Fibroblast of upper back skin (primary cell): ENCODE measurements around the gene ZNF70.

Source experiments
- DNase-seq: peaks from one replicate; pipeline ENCODE4 v3.0.0-alpha.2; 2013

ZNF70 gene

GRCh38 chr22:23750714-23751440 lies at the start of gene ZNF70:
Gene ZNF70, minus strand, starts transcription at chr22:23751112. Its CDS starts 5,972 bp downstream, at chr22:23745140.
- DNase-seq: peak; percentile 76

DNA sequence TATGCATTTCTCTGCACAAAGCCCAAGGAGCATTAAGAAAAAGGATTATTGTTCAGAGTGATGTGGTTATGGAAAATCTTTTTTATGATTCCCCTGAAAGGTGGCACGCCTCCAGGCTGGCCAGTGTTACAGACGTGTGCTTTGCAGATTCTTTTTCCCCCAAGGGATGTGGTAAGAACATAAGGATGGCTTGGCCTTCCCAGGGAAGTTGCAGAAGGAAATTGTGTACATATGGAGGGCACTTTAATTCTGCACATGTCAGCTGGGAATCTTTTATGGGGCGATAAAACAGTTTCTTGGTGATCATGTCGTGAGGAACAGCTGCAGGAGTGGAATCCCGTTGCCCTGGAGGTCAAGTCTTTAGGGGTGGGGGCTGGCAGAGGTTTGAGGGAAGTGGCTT lies 45.5 kb upstream of the ZNF70 start:
- peak; percentile 83 for DNase-seq

DNA sequence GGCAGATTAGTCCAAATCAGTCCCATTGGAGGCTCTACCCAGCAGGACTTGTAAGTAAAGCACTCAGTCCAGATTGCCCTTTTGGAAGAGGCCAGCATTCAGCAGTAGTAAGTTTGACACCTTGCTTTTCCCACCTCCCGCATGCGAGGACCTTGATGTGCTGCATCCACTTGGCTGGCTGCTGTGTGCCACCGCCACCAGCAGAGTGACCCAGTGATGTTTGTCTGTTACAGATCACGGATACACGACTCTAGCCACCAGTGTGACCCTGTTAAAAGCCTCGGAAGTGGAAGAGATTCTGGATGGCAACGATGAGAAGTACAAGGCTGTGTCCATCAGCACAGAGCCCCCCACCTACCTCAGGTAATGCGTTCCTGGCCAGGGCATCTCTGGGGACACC lies 42.4 kb upstream of the ZNF70 start:
- DNase-seq: no peak

GRCh38 chr22:23791738-23792645 lies 41.1 kb upstream of the ZNF70 start:
- DNase-seq: no peak

GRCh38 chr22:23790819-23791737 lies 40.2 kb upstream of the ZNF70 start:
- peak; percentile 67 for DNase-seq

DNA sequence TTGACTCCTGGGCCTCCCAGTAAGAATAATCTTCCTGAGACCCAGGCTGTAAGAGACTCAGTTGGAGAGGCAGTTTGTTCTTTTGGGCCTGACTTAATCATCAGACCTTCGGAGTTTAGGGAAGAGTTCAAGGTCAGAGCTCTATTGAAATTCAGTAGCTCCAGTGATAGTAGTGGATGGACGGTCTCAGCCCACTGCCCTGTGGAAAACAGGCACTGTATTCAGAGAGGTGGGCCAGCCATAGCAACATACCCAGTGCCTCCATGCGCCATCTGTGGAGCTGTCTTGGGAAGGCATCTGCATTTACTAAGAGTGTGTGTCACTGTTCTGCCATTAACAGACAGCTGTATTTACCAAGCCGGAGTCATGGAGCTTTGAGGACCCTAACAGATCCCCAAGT lies 38.7 kb upstream of the ZNF70 start:
- no peak for DNase-seq

DNA sequence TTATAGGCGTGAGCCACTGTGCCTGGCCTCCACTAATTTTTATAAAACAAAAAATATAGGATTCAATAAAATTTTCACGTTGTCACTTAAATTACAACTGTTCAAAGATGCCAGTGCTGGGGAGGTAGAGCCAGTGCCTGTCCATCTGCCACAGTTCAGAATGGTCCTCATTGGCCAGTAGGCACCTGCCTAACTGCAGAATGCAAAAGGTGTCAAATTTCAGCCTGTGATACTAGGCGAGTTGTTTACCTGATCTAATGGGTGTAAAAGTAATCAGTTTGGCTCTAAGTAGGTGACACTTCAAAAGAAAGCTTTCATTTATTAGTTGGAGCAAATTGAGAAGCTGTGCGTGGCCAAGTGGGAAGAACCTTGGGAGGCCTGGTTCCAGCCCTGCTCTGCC lies 38.2 kb upstream of the ZNF70 start:
- DNase-seq: no peak

DNA sequence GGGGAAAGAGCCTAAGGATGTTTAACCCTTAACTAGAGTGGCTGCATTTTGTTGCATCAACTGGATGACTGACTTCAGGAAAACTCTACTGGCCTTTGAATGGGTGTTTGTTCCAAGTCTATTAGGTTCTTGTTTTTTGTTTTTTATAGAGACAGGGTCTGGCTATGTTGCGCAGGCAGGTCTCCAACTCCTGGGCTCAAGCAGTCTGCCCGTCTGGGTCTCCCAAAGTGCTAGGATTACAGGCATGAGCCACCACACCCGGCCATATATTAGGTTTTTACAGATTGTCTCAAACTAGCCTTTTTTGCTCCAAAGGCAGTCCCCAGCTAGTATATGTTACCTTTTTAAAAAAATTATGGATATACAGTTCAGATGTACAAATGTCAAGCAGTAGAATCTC lies 37.0 kb upstream of the ZNF70 start:
- DNase-seq: no peak

DNA sequence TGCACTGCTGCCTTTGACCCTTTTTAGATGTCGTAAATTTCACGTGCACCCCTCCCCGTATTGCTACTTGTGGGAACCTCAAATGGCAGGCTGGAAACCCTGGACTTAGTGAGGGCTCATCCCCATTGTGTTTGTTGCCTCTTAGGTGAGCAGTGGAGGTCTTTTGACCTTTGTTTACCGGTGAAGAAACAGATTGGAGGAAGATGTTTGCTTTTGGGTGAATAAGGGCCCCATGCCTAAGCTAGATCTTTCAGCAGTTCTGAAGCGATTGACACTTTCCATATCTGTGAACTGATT lies 36.6 kb upstream of the ZNF70 start:
- no peak for DNase-seq

DNA sequence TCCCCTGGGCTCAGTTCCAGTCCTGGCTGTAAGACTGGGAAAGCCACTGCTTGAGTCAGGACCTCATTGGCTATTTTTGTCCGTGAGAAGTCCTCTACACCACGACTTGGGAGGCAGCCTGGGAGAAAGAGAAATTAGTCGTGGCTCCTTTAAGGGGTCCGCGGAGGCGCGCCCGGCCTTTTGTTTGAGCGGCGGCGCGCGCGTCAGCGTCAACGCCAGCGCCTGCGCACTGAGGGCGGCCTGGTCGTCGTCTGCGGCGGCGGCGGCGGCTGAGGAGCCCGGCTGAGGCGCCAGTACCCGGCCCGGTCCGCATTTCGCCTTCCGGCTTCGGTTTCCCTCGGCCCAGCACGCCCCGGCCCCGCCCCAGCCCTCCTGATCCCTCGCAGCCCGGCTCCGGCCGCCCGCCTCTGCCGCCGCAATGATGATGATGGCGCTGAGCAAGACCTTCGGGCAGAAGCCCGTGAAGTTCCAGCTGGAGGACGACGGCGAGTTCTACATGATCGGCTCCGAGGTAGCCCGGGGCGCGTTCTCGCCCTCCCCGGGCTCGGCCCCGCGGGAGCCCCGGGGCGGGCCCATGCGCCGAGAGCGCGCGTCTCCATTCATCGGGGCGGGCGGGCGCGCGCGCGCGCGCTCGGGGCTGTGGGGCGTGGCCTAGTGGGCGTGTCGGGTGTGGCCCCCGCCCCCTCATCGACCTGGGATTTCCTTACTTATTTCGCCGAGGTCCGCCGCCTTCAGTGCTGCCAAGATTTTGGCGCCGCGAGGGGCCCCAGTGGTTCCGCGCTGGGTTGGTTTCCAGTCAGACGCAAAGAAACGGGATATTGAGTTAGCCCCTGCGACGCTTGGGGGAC lies 36.1 kb upstream of the ZNF70 start, which contains the start of gene SMARCB1:
Gene SMARCB1, plus strand, starts transcription at position 215 of the 848 bp plus-strand sequence. Its CDS starts 204 bp downstream, at position 419.
- DNase-seq: peak; percentile 91

DNA sequence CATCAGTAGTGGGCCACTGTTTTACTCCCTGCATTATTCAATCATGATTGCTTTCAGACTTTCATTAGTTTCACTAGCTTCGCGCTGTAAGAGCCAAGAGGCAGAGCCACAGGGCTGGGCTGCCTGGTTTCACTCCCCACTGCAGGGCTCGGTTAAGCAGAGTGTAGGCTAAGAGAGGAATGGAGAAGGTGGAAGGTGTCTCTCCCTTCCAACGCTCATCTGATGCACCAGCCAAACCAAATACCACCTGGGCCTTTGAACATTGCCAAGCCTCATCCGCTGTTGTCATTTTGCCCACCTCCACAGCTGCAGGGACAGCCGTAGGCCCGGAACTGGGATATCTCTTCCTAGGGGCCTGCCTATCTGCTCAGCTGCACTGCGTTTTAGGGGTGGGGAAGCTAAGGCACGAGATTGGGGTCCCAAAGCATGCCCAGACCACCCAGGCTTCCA lies 35.4 kb upstream of the ZNF70 start:
- no peak for DNase-seq

DNA sequence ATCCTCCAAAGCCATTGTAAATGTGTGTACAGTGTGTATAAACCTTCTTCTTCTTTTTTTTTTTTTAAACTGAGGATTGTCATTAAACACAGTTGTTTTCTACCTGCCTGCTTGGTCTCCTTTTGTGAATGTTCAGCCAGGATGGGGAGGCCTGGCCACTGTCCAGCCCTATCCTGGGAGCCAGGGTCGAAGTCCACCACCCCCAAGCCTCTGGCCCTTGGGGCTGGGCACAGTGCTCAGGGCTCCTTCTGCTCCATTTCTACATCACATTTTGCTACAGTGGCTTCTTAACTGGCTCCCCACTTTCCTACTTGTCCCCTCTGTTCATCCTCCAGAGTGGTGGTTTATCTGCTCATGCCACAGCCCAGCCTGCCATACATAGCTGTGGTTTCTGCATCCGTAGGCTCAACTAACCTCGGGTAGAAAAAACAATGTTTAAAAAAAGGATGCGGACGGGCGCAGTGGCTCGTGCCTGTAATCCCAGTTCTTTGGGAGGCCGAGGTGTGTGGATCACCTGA lies 33.4 kb upstream of the ZNF70 start:
- DNase-seq: no peak

DNA sequence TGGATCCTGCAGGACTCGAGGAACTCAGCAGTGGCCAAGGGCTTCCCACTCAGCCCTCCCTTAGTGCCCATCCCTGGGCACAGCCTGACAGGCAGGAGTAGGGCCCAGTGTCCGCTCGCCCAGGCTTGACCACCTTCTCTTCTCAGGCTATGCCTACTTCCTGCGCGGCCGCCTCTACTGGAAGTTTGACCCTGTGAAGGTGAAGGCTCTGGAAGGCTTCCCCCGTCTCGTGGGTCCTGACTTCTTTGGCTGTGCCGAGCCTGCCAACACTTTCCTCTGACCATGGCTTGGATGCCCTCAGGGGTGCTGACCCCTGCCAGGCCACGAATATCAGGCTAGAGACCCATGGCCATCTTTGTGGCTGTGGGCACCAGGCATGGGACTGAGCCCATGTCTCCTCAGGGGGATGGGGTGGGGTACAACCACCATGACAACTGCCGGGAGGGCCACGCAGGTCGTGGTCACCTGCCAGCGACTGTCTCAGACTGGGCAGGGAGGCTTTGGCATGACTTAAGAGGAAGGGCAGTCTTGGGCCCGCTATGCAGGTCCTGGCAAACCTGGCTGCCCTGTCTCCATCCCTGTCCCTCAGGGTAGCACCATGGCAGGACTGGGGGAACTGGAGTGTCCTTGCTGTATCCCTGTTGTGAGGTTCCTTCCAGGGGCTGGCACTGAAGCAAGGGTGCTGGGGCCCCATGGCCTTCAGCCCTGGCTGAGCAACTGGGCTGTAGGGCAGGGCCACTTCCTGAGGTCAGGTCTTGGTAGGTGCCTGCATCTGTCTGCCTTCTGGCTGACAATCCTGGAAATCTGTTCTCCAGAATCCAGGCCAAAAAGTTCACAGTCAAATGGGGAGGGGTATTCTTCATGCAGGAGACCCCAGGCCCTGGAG lies 32.6 kb upstream of the ZNF70 start:
- DNase-seq: no peak

- DNase-seq: no peak
Measured at GRCh38 chr22:23782703-23783102, 31.8 kb upstream of the ZNF70 start.

DNA sequence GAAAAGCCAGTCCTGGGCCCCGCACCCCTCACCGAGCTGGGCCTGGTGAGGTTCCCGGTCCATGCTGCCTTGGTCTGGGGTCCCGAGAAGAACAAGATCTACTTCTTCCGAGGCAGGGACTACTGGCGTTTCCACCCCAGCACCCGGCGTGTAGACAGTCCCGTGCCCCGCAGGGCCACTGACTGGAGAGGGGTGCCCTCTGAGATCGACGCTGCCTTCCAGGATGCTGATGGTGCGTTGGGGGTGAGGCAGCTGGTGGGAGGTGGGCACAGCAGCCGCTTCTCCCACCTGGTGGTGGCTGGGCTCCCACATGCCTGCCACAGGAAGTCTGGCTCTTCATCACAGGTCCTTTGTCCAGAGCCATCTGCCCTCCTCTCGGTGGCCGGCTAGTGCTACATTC lies 31.3 kb upstream of the ZNF70 start:
- no peak for DNase-seq

GRCh38 chr22:23781511-23782183 lies 30.7 kb upstream of the ZNF70 start:
- DNase-seq: peak; percentile 61

- DNase-seq: no peak
Measured at GRCh38 chr22:23781065-23781464, 30.2 kb upstream of the ZNF70 start.

GRCh38 chr22:23780146-23780748 lies 29.3 kb upstream of the ZNF70 start:
- DNase-seq: no peak

DNA sequence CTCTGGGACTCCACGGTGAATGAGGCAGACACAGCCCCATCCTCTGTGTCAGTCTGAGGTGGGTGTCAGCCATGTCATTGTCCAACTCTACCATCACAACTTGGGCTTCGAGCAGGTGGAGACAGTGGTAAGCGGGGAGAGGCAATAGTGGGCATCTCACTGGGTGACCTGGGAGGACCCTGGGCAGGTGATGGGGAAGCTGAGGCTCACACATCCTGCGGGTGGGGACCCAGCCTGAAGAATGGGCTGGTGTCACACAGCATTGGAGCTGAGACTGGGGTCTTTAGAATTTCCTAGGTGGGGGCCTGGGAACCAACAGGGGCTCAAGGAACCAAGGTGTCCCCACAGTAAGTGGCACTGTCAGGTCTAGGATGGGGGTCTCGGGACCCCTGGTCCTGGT lies 28.8 kb upstream of the ZNF70 start:
- DNase-seq: no peak

DNA sequence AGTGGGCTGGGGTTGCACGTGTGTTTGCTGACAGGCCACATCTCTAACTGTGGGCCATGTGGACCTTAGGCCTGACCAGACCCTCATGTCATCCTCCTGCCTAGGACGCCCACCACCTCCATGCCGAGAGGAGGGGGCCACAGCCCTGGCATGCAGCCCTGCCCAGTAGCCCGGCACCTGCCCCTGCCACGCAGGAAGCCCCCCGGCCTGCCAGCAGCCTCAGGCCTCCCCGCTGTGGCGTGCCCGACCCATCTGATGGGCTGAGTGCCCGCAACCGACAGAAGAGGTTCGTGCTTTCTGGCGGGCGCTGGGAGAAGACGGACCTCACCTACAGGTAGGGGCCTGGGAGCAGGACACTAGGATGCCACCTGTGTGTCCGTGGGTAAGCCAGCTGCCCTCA lies 28.2 kb upstream of the ZNF70 start:
- DNase-seq: no peak
